Loucy (cell line): ENCODE data around the gene BTBD16.

Experiments used
- CTCF ChIP-seq: fragments of 200-600 bp; sonication (generic); conservative IDR thresholded peaks from 2 replicates; pipeline ENCODE4 v1.5.1; 2014; ENCODE audit warnings: mild to moderate bottlenecking, antibody characterized with exemption, low read length
- EZH2phosphoT487 ChIP-seq: fragments of 200-600 bp; IDR thresholded peaks from 2 replicates; pipeline ENCODE4 v1.6.1; 2018; ENCODE audit warnings: antibody characterized with exemption, mild to moderate bottlenecking, moderate library complexity, borderline replicate concordance

- TF ChIP-seq CTCF (no peak), EZH2phosphoT487 (no peak)
Observed at GRCh38 chr10:122288917-122289316, 17.8 kb downstream of the BTBD16 start.
